ENCODE data around the gene DAGLB. TPM values are rescaled to one million over a fixed set of nuclear protein-coding genes. Genes with fewer than 3 reads are reported as not detected.
A peak's percentile ranks its signal among the peaks of the same experiment; 100 is the strongest.

The DAGLB gene
- total and polyA plus RNA-seq, 2 of the 4 experiments (the other 2 are of a cell fraction), result 23.4 to 33.5 TPM

DNA sequence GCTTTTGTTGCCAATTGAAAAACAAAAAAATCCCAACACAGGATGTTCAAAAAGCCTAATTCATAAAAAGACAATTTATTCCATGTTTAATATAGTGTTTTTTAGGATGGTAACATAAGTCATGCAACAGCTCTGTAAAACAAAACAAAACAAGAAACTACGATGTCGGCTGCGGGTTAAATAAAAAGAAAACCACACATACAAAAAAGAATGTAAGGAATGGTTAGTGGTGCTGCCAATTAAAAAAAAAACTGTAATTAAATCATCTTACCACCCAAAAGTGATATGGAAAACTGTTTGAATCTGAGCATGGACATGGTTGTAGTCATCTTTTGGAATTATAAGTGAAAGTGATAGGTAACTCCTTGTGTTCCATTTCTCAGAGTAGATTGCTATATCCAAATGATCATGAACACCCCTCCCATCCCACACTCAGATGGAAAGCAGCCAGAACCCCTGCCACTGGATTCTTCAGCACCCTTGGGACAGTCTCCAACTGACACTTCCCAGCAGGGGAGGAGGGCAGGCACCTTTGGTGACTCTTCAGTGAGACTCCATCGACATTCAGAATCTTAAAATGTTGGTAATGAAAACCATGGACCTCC, 14.3 kb upstream of the DAGLB start:
- dilution Hi-C loops (cut with HindIII; ENCODE audit: low sequenced_read_pairs, unreplicated experiment), result no loop called here
- no peak overlapping the region for H2AFZ ChIP-seq (replicated peaks; ENCODE audit: low read length, poor library complexity)
- peaks cover 6% of the 10 kb centered on the region; the same call in 1 of the 2 replicates for H3K9me1 ChIP-seq (ENCODE audit: insufficient read depth, low read length)
- BruUV-seq (replicated peaks), result TSS peak; percentile 90
- H3K79me1 ChIP-seq (ENCODE audit: low read depth in 1 of 2, low read length in 2 of 2), result peaks cover 28 to 50% of the 10 kb centered on the region in 2 experiments
- intact Hi-C loops (cut with micrococcal nuclease), result no loop called here
- ChIA-PET CTCF (no interaction called here), POLR2A (ENCODE audit: unreplicated experiment) (no interaction called here)
- H3K4me3 ChIP-seq (ENCODE audit: insufficient read depth, low read depth, low read length), result no peak overlapping the region
- no peak overlapping the region for H2AK9ac ChIP-seq (replicated peaks; ENCODE audit: low read depth, low read length, poor library complexity)
- in situ Hi-C loops (cut with MboI; ENCODE audit: low sequenced_read_pairs), result no loop called here
- no peak overlapping the region for H3K27ac ChIP-seq (ENCODE audit: insufficient read depth, low read length)
- peaks cover 33% of the 10 kb centered on the region for H4K20me1 ChIP-seq (ENCODE audit: insufficient read depth, low read length)
- TF ChIP-seq, protein P1, sequence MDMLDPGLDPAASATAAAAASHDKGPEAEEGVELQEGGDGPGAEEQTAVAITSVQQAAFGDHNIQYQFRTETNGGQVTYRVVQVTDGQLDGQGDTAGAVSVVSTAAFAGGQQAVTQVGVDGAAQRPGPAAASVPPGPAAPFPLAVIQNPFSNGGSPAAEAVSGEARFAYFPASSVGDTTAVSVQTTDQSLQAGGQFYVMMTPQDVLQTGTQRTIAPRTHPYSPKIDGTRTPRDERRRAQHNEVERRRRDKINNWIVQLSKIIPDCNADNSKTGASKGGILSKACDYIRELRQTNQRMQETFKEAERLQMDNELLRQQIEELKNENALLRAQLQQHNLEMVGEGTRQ (IDR thresholded peaks at IDR 0.05; ENCODE audit: low read depth, low read length), result no peak
- TF ChIP-seq, protein P2, sequence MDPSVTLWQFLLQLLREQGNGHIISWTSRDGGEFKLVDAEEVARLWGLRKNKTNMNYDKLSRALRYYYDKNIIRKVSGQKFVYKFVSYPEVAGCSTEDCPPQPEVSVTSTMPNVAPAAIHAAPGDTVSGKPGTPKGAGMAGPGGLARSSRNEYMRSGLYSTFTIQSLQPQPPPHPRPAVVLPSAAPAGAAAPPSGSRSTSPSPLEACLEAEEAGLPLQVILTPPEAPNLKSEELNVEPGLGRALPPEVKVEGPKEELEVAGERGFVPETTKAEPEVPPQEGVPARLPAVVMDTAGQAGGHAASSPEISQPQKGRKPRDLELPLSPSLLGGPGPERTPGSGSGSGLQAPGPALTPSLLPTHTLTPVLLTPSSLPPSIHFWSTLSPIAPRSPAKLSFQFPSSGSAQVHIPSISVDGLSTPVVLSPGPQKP (IDR thresholded peaks at IDR 0.05; ENCODE audit: borderline replicate concordance, low read depth, low read length), result no peak
- TF ChIP-seq MAZ (IDR thresholded peaks at IDR 0.05; ENCODE audit: borderline replicate concordance, low read depth, low read length) (no peak), SMC3 (IDR thresholded peaks at IDR 0.05; ENCODE audit: low read depth, low read length) (no peak), NFE2L2 (IDR thresholded peaks at IDR 0.05; ENCODE audit: low read depth, low read length) (no peak), RCOR1 (IDR thresholded peaks at IDR 0.05; ENCODE audit: insufficient replicate concordance, low read length) (no peak), RFX5 (IDR thresholded peaks at IDR 0.05; ENCODE audit: low read depth, low read length) (no peak), FOS (IDR thresholded peaks at IDR 0.05; ENCODE audit: low read depth, low read length) (no peak), MXI1 (IDR thresholded peaks at IDR 0.05; ENCODE audit: borderline replicate concordance, low read depth, low read length) (no peak), MAFK (IDR thresholded peaks at IDR 0.05; ENCODE audit: low read depth, low read length) (no peak), POLR2A (IDR thresholded peaks at IDR 0.05; ENCODE audit: low read depth, low read length) (no peak), CHD1 (IDR thresholded peaks at IDR 0.05; ENCODE audit: low read depth, low read length) (no peak), CEBPB (IDR thresholded peaks at IDR 0.05; ENCODE audit: low read depth, low read length) (no peak), RAD21 (IDR thresholded peaks at IDR 0.05; ENCODE audit: low read length) (no peak), BHLHE40 (IDR thresholded peaks at IDR 0.05; ENCODE audit: low read depth, low read length) (no peak)
- TF ChIP-seq, protein P3, sequence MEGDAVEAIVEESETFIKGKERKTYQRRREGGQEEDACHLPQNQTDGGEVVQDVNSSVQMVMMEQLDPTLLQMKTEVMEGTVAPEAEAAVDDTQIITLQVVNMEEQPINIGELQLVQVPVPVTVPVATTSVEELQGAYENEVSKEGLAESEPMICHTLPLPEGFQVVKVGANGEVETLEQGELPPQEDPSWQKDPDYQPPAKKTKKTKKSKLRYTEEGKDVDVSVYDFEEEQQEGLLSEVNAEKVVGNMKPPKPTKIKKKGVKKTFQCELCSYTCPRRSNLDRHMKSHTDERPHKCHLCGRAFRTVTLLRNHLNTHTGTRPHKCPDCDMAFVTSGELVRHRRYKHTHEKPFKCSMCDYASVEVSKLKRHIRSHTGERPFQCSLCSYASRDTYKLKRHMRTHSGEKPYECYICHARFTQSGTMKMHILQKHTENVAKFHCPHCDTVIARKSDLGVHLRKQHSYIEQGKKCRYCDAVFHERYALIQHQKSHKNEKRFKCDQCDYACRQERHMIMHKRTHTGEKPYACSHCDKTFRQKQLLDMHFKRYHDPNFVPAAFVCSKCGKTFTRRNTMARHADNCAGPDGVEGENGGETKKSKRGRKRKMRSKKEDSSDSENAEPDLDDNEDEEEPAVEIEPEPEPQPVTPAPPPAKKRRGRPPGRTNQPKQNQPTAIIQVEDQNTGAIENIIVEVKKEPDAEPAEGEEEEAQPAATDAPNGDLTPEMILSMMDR (conservative IDR thresholded peaks at IDR 0.05; ENCODE audit: low read depth, low read length), result no peak
- no peaks in the 10 kb centered on the region for H3K27me3 ChIP-seq (ENCODE audit: control insufficient read depth, insufficient read depth, low read length)
- no peak for DNase-seq
- peak overlapping the region; percentile 0 for H2BK5ac ChIP-seq (ENCODE audit: low read depth, low read length, poor library complexity, severe bottlenecking)
- H3K9me3 ChIP-seq (ENCODE audit: control insufficient read depth, insufficient read depth, low read length), result no peaks in the 10 kb centered on the region
- peaks cover 3% of the 10 kb centered on the region; the same call in 1 of the 2 replicates for H3K4me1 ChIP-seq (ENCODE audit: control insufficient read depth, insufficient read depth, low read length)
- H3K23ac ChIP-seq (ENCODE audit: low read depth, low read length), result no peak overlapping the region
- H3K4ac ChIP-seq (ENCODE audit: low read depth, low read length), result no peak overlapping the region
- no peak overlapping the region for H3K14ac ChIP-seq (replicated peaks; ENCODE audit: low read depth, low read length)
- H3K56ac ChIP-seq (ENCODE audit: extremely low read depth, insufficient read depth, low read length), result no peak overlapping the region
- H2AK5ac ChIP-seq (ENCODE audit: low read depth, low read length), result no peak overlapping the region; the same call in 1 of the 2 replicates
- H3K4me2 ChIP-seq (ENCODE audit: low read depth, low read length), result no peak overlapping the region
- no peak overlapping the region for H4K8ac ChIP-seq (ENCODE audit: low read depth in 2 of 2, low read length in 2 of 2)
- no peak overlapping the region for H4K91ac ChIP-seq (ENCODE audit: insufficient read depth, low read depth, low read length)
- no CpG with 5 or more reads among the region's 4 CpGs for WGBS, 2 experiments (ENCODE audit: extremely low coverage in 2 of 2, insufficient read length in 1 of 2)
- H3K9ac ChIP-seq (ENCODE audit: low read depth, low read length), result no peak overlapping the region
- no peak overlapping the region for H2BK120ac ChIP-seq (ENCODE audit: low read depth, low read length)
- H2BK20ac ChIP-seq (ENCODE audit: low read depth, low read length), result no peak overlapping the region
- H4K5ac ChIP-seq (ENCODE audit: low read depth, low read length), result no peak overlapping the region
- no peak overlapping the region for H2BK15ac ChIP-seq (ENCODE audit: low read depth, low read length)
- ATAC-seq (ENCODE audit: low read depth), result no peak
- H3K18ac ChIP-seq (ENCODE audit: low read depth, low read length), result no peak overlapping the region
- peaks cover 40% of the 10 kb centered on the region for H3K36me3 ChIP-seq (ENCODE audit: control insufficient read depth, insufficient read depth, low read length)

Data from IMR-90 (cell line).